Ascending aorta (tissue), 2 donors: ENCODE results near the gene ARGLU1. TPM values are rescaled to one million over a fixed set of nuclear protein-coding genes. Genes with fewer than 3 reads are reported as not detected.

Source experiments
- DNase-seq, 2 donors: peaks; one replicate each; pipeline ENCODE4 v3.0.0-alpha.2; 2019; ENCODE audit warnings: low spot score in 2 of 2
- H3K27ac ChIP-seq, 2 donors: fragments of 200-600 bp; sonication (generic); one replicate each; pipeline ENCODE4 v1.5.1; 2016 to 2017; ENCODE audit warnings: mild to moderate bottlenecking in 1 of 2
- H3K27me3 ChIP-seq: fragments of 200-600 bp; sonication (generic); one replicate; pipeline ENCODE4 v1.5.1; 2017
- H3K36me3 ChIP-seq, 2 donors: fragments of 200-600 bp; sonication (generic); one replicate each; pipeline ENCODE4 v1.5.1; 2016
- H3K4me1 ChIP-seq, 2 donors: fragments of 200-600 bp; sonication (generic); one replicate each; pipeline ENCODE4 v1.5.1; 2016 to 2017; ENCODE audit warnings: mild to moderate bottlenecking in 1 of 2
- H3K4me3 ChIP-seq, 2 donors: fragments of 200-600 bp; sonication (generic); one replicate each; pipeline ENCODE4 v1.5.1; 2016 to 2017; ENCODE audit warnings: mild to moderate bottlenecking in 1 of 2
- H3K9me3 ChIP-seq, 2 donors: fragments of 200-600 bp; sonication (generic); one replicate each; pipeline ENCODE4 v1.5.1; 2016
- CTCF ChIP-seq, 3 experiments: fragments of 200-600 bp in 2 of 3; fragments of 450-650 bp in 1 of 3; sonication (generic) in 2 of 3; IDR thresholded peaks; one replicate each; pipeline ENCODE4 v1.5.1; 2016 to 2019; ENCODE audit warnings: antibody characterized with exemption in 3 of 3, mild to moderate bottlenecking in 1 of 3, moderate library complexity in 1 of 3
- intact Hi-C: fragments of 100-400 bp; cut with DNase I; formaldehyde crosslinking; loops from one replicate; pipeline ENCODE4 v1.15.1; 2023
- total RNA-seq: library from RNA; depleted of rRNA; stranded (reverse); fragments of >200 nt; gene quantifications from one replicate; pipeline ENCODE4 v1.1.0, GENCODE V29; 2016

The ARGLU1 gene
- total RNA-seq: 79.7 TPM

- Histone ChIP-seq H3K4me3 (peak within 1 kb of the TSS; percentile 83 to 93), H3K4me1 (peaks cover 0 to 29% of the 10 kb centered on the region in 2 donors), H3K36me3 (no peaks in the 10 kb centered on the region), H3K27me3 (no peaks in the 10 kb centered on the region), H3K27ac (peak within 1 kb of the TSS; percentile 92 to 96), H3K9me3 (no peaks in the 10 kb centered on the region)
- DNase-seq: peak; percentile 61 to 96
- no peak for TF ChIP-seq CTCF (IDR thresholded peaks at IDR 0.05)
- intact Hi-C loops: loop anchor here (1.0 to 10.0 kb wide), 5 partner anchors 31 to 557 kb away; partner anchors contain the start of gene EFNB2
Observed at GRCh38 chr13:106567474-106568298, at the start of gene ARGLU1. ARGLU1 (minus strand) TSS chr13:106568137; CDS start chr13:106567919, 218 bp downstream.

GRCh38 chr13:106617561-106617960, 49.6 kb upstream of the ARGLU1 start:
- DNase-seq: no peak
- no peaks in the 10 kb centered on the region for H3K36me3 ChIP-seq
- no peak overlapping the region for H3K27ac ChIP-seq
- intact Hi-C loops: no loop called here
- H3K4me1 ChIP-seq: no peaks in the 10 kb centered on the region
- no peak overlapping the region for H3K4me3 ChIP-seq
- no peak for TF ChIP-seq CTCF (IDR thresholded peaks at IDR 0.05)
- H3K9me3 ChIP-seq: no peaks in the 10 kb centered on the region
- H3K27me3 ChIP-seq: no peaks in the 10 kb centered on the region

- Histone ChIP-seq H3K27ac (no peak overlapping the region), H3K36me3 (no peaks in the 10 kb centered on the region), H3K27me3 (no peaks in the 10 kb centered on the region), H3K4me3 (no peak overlapping the region), H3K4me1 (no peaks in the 10 kb centered on the region), H3K9me3 (no peaks in the 10 kb centered on the region)
- intact Hi-C loops: no loop called here
- TF ChIP-seq CTCF (IDR thresholded peaks at IDR 0.05): no peak
- DNase-seq: no peak
Observed at GRCh38 chr13:106616729-106617128, 48.8 kb upstream of the ARGLU1 start.

GRCh38 chr13:106614874-106615273, 46.9 kb upstream of the ARGLU1 start:
- Histone ChIP-seq H3K27ac (no peak overlapping the region), H3K4me3 (no peak overlapping the region), H3K9me3 (no peaks in the 10 kb centered on the region), H3K4me1 (no peaks in the 10 kb centered on the region), H3K27me3 (no peaks in the 10 kb centered on the region), H3K36me3 (no peaks in the 10 kb centered on the region)
- TF ChIP-seq CTCF (IDR thresholded peaks at IDR 0.05): no peak
- DNase-seq: no peak
- intact Hi-C loops: no loop called here

GRCh38 chr13:106612688-106613087, 44.8 kb upstream of the ARGLU1 start:
- no peaks in the 10 kb centered on the region for H3K4me1 ChIP-seq
- no peaks in the 10 kb centered on the region for H3K36me3 ChIP-seq
- intact Hi-C loops: no loop called here
- TF ChIP-seq CTCF (IDR thresholded peaks at IDR 0.05): no peak
- no peak overlapping the region for H3K27ac ChIP-seq
- no peak overlapping the region for H3K4me3 ChIP-seq
- no peaks in the 10 kb centered on the region for H3K27me3 ChIP-seq
- no peak for DNase-seq
- no peaks in the 10 kb centered on the region for H3K9me3 ChIP-seq
